Measurements from ENCODE around the gene SUCLA2.

GRCh38 chr13:47904891-47905290 is 96.2 kb downstream of the SUCLA2 start:
- TF ChIP-seq CTCF (IDR thresholded peaks at IDR 0.05; ENCODE audit: borderline replicate concordance, extremely low read depth, low read length, poor library complexity, severe bottlenecking) (no peak), EZH2 (IDR thresholded peaks at IDR 0.05; ENCODE audit: borderline replicate concordance, low read depth, low read length, severe bottlenecking) (no peak)
